NOMO-1 treated with DMSO at 0.1 percent for 48 hours (cell line): Measurements from ENCODE around the gene SKAP1.
A peak's percentile ranks its signal among the peaks of the same experiment; 100 is the strongest.

Experiments
- DNase-seq: peaks from one replicate; lab custom pipeline; 2025; ENCODE audit not compliant: unreplicated experiment; lab: John Stamatoyannopoulos, UW

The SKAP1 gene

GRCh38 chr17:48429638-48430586 lies at the start of gene SKAP1:
Gene SKAP1, minus strand, starts transcription at chr17:48430214.
- DNase-seq, result no peak

DNA sequence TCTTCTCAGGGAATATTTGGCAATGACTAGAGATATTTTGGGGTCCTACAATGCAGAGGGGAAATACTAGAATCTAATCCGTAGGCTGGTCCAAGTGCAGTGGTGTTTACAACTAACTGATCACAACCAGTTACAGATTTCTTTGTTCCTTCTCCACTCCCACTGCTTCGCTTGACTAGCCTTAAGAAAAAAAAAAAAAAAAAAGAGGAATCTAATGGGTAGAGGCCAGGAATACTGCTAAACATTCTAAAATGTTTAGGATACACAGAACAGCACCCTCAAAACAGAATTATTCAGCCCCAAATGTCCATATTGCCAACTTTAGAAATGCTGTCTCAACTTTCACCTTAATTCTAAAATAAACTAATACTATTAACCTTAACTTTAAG lies 49.0 kb upstream of the SKAP1 start:
- DNase-seq, result no peak

DNA sequence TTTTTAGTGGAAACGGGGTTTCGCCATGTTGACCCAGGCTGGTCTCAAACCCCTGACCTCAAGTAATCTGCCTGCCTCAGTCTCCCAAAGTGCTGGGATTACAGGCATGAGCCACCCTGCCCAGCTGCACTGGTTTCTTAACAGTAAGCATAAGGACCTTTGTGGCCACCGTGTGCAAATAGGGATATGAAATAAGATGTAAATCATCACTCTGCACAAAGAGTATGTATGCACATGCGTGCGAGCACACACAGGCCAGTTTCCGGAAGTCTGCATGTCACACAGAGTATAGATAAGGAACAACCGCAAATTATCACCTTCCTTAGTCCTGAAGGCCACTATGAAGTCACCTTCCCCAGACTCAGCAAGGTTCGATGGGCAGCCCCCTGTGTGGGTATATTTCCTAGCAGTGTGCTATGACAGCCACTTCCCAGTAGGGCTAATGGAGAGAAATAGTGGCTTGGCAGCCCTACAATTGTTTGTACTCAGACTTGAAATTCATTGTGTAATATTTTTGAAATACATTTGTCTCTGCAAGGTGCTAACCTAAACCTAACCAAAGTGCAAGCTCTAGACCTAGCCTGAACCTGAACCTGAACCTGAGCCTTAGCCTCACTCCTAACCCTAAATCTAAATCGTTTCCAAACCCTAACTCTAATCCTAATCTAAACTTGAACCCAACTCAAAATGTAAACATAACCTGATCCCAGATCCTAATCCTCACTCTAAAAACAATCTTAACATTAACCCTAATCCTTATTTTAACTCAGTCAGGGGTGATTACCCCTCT lies 48.4 kb upstream of the SKAP1 start:
- DNase-seq, result peak; percentile 96

GRCh38 chr17:48477221-48477620 lies 47.2 kb upstream of the SKAP1 start:
- no peak for DNase-seq

DNA sequence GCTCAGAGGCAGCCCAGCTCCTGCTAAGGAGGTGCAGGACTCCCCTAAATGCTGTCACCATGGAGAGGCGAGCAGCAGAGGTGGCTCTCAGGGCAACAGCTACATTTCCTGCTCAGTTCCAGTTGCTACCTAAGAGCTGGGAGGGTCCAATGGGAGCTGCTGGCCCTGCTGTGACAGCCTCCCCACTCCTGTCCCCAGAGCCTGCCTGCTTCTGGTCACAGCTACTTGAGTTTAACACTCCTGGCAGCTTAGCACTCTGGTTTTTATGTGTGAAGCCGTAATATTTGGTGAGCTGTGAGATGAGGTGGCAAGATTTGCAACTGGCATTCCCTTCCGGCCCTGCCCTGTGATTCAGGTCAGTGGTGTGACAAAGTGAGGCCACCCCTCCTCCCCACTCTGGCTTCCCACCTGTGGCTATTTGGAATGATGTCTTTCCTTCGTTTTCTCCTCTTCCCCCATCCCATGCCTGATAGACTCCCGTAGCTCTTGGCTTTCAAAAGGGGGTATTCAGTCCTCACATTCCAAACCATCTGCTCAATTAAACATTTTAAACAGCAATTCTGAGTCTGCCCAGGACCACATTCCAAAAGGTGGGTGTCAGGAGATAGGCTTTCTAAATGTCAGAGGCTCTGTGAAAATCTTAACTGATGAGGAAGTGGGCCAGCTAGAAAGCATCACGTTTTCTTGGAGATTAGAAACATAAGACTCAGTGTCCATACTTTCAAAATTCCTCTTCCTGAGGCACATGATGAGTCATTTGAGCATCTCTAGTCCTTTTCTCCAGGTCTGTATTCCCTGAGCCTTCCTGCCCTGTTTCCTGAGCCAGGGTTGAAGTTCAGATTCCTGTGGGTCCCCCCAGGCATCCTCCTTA lies 42.6 kb upstream of the SKAP1 start:
- DNase-seq, result no peak

DNA sequence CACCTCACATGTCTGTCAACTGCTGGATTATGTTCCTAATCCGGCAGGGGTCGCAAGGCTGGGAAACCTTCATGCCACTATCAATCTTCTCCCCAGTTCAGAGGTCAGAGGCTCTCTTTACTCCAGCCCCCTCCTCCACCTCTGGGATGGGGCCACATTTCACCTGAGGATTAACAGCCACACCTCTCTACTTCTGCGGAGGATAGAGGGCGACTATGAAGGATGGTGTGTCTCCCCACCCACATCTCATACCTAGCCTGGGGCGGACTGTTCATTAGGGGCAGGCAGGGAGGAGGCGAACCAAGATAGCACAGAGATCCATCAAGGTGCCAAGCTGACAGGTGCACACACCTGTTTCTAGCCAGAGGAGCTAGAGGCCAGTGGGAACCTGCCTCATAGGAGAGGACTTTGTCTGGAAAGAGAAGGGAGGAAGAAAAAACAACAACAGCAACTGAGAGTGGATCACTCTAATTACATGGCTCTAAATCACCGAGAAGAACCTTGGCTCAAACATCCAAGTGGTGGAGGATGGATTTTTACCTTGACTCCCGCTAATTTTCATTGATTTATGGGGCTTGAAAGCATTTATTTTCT lies 41.9 kb upstream of the SKAP1 start:
- DNase-seq, result no peak

- DNase-seq, result peak; percentile 44
Measured at GRCh38 chr17:48470388-48471034, 40.5 kb upstream of the SKAP1 start.

DNA sequence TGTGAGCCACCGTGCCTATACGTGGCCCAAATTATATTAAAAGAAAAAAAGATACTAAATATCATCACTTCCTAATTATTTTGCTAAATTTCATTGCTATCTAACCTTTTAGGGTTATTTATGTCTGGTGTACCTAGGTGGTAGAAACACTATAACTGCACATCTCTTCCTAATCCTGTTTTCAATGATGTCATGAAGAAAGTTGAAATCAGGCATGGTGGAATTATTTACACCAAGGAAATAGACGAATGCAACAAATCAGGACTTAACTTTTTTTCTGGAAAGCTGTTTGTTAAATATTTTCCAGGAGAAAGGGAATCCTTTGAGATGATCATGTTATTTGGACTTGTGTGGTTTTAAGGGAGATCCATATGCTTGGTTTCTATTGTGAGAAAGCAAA lies 39.2 kb upstream of the SKAP1 start:
- no peak for DNase-seq

GRCh38 chr17:48468299-48468698 lies 38.3 kb upstream of the SKAP1 start:
- no peak for DNase-seq

DNA sequence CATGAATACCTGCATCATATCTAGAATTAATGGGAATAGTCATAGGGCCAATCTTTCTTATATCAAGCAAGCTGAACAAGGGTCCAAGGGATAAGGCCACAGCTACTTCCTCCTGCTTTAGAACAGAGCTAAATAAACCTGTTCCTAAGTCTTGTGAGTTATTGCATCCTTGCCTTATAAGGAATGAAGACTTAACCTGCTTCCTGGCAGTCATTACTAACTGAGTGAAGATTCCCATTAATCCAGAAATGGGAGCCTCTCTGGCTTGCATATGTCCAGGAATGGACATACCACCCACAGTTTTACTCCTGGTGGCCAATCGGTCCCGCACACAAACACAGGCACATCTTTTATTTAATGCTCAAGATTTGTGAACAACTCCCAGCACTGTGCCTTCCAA lies 35.9 kb upstream of the SKAP1 start:
- DNase-seq, result no peak

DNA sequence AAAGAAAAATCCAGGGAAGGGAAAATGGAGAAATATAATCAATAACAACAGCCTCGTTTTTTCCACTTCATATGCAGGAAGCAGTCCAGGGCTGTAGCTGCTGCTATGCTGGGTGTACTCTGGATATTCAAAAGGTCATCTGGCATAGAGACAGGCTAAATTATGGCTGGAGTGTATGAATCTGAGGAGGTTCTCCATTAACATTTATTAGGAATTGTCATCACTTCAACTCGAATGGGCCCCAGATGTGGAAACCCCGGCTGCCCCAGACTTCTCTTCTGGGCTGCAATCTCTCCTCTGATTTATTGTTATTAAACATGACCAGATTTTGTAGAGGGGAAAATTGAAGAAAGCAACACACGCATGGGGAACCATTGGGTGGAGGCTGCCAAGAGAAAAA lies 33.5 kb upstream of the SKAP1 start:
- DNase-seq, result no peak

DNA sequence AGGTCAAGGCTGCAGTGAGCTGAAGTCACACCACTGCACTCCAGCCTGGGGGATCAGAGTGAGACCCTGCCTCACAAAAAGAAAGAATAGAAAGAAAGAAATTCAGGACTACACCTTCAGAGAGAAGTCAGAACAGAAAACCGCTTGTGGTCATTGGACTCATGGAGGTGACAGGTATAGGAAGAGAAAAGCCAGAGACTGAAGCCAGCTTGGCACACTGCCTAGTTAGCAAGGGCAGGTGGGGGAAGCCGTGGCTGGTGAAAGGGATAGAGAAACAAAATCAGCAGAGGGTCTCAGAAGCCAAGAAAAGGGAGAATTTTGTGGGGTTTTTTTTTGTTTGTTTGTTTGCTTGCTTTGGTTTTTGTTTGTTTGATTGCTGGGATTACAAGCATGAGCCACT lies 32.9 kb upstream of the SKAP1 start:
- DNase-seq, result no peak

DNA sequence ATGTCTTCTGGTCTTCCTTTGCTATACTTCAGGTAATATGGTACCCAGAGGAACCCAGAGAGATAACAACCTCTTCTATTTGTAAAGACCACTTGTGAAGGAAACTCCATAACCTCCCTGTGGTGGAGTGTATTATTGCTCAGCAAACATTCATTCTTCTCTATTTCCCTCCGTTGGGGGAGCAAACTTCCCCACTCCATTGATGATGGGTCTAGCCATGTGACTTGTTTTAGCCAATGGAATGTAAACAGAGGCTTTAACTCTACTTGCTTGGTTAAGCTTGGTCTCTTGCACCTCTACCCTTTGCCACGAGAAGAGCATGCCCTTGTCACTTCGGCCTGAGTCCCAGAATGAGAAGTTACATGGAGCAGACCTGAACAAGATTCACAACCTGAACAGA lies 30.0 kb upstream of the SKAP1 start:
- DNase-seq, result no peak

DNA sequence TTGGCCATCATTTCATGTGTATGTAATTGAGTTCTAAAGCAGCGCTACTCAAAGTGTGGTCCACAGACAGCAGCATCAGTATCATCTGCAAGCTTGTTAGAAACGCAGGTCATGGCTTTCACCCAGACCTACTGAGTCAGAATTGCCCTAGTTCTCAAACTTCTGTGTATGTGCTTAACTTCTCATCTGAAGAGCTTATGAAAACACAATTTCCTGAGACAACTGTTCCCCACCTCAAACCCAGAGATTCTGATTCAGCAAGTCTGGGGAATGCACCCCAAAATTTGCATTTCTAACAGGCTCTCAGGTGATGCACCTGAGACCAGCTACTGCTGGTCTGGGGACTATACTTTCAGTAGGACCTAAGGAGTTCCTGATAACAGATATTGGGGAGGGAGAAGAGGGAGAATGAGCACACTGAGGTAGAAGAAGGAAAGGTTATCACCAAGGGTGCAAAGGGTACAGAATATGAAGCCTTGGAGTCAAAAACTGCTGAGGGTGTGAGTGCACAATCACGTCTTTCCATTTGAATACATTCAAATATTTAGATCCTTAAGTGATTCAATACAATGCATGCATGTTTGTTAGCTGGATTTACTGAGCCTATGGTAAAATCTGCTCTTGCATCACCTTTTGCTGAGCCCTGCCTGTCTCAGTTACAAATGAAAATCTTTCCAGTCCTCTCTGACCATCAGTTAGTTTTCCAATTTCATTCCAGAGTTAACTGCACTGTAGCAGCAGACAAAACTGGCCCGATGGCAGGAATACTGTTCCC lies 29.2 kb upstream of the SKAP1 start:
- no peak for DNase-seq

DNA sequence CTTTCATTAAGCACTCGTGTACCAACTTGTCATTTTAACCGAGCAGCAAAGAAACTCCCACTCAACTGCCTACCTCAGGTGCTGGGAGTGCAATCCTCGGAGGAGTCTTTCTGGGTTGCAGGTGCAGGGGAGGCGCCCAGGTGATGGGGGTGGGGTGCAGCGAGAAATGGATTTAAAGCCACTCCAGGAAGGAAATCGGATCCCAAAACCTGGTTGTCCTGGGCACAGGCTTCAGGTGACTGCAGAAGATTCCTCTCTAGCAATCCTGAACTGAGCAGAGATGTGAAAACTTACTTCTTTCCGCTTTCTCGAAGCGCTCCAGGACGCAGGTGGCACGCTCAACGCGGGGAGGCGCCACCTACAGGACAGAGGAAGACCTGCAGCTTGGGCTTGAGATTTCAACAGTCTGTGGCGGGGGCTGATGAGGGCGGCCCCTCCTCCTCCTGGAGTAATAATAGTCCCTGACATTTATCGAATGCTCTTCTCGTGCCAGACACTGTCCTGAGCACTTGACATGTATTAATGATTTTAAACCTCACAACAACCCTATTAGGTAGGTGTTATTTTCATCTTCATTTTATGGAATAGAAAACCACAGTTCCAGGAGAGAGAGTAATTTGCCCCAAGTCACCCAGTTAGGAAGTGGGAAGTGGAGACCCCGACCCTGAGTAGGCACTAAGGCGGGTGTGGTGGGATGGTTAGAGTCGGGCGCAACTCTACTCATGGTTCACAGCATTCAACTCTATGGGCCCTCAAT lies 27.2 kb upstream of the SKAP1 start:
- DNase-seq, result peak; percentile 71

- no peak for DNase-seq
Measured at GRCh38 chr17:48456589-48456988, 26.6 kb upstream of the SKAP1 start.

DNA sequence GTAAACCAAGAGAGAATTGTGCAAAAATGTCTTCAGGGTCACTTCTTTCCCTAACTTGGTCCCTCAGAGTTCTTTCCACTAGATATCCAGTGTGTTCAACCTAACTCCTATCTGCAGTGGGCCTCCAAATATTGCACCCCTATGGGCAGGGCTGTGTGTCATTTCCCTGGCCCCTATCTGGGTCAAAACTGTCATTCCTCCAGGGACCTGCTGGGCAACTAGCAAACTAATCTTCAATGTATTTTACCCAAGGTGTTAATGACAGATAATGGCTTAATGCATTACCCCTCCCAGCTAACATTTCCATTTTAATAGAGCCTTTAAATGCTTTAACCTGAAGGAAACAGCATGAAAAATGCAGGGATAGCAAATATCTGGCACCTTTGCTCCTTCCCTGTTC lies 25.8 kb upstream of the SKAP1 start:
- DNase-seq, result no peak

GRCh38 chr17:48453447-48453846 lies 23.4 kb upstream of the SKAP1 start:
- DNase-seq, result peak; percentile 55

DNA sequence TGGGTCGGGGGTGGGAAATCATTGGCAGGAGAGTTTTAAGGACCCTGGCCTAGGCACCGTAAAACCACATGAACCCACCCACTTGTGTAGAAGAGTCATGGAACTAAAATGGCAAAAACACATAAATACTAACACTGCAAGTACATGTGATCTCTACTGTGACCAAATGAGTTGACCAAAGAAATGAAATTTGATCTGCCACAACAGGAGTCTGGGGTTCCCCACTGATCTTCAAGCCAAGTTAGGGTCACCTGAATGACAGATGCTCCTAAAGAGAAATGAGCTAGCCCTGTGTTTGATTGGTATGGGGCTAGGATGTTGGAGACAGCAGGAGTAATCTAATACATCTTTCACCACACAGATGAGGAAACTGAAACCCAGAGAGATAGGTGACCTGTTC lies 21.5 kb upstream of the SKAP1 start:
- no peak for DNase-seq
